OCI-LY7 (cell line): Measurements from ENCODE around the gene USHBP1.

Experiments used
- EZH2phosphoT487 ChIP-seq: fragments of 200-600 bp; sonication (generic); IDR thresholded peaks from 2 replicates; pipeline ENCODE4 v1.6.1; 2018; ENCODE audit warnings: low read depth, borderline replicate concordance, mild to moderate bottlenecking, mixed run types, antibody characterized with exemption, low read length, moderate library complexity, mixed read lengths
- TF ChIP-seq, protein P1 (sequence below): fragments of 200-600 bp; sonication (generic); conservative IDR thresholded peaks from 2 replicates; pipeline ENCODE4 v1.5.1; 2014; ENCODE audit warnings: mild to moderate bottlenecking, antibody characterized with exemption, low read length, moderate library complexity, mixed read lengths

DNA sequence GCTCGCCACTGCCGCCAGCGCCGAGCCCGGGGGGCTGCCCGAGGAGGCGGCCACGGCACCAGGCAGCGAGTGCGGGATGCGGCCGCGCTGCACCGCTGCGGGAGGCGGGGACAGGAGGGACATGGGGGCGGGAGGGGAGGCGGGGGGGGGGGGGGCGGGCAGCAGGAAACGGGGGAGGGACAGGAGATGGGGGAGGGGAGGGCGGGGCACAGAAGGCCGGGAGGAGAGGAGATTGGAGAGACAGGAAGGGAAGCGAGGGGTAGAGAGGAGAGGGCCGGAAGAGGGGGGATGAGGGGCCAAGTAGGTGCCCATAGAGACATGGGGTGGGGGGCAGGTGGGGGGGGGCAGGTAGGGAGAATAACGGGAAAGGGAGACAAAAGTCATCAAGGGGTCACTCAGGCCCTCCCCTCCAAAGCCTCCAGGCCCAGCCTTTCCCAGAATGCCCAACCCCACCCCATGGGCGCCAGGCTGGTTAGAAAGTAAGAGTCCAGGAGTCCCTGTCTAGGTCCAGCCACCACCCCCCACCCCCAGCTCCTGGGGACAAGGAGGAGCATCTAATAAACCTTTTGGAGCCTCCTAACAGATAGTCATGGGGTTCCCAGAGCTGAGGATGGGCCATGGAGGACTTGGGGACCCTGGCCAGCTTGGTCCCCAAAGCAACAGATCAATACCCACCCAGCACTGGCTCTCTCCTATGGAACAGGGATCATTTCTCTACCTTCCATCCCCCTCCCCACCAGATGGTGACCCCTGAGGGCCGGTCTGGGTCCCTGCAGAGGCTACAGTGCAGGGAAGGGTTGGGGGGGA lies 28.4 kb downstream of the USHBP1 start:
- TF ChIP-seq, protein P1, sequence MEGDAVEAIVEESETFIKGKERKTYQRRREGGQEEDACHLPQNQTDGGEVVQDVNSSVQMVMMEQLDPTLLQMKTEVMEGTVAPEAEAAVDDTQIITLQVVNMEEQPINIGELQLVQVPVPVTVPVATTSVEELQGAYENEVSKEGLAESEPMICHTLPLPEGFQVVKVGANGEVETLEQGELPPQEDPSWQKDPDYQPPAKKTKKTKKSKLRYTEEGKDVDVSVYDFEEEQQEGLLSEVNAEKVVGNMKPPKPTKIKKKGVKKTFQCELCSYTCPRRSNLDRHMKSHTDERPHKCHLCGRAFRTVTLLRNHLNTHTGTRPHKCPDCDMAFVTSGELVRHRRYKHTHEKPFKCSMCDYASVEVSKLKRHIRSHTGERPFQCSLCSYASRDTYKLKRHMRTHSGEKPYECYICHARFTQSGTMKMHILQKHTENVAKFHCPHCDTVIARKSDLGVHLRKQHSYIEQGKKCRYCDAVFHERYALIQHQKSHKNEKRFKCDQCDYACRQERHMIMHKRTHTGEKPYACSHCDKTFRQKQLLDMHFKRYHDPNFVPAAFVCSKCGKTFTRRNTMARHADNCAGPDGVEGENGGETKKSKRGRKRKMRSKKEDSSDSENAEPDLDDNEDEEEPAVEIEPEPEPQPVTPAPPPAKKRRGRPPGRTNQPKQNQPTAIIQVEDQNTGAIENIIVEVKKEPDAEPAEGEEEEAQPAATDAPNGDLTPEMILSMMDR: no peak
- TF ChIP-seq EZH2phosphoT487: no peak
